ENCODE measurements around the gene RASA3. TPM values are rescaled to one million over a fixed set of nuclear protein-coding genes. Genes with fewer than 3 reads are reported as not detected.
A peak's percentile ranks its signal among the peaks of the same experiment; 100 is the strongest.

Gene RASA3
- total RNA-seq, 3 donors from 2014 or later (not counting 1 experiment from before 2014, with no cell fraction given), result 252 to 277 (median 274) TPM

- Histone ChIP-seq H3K4me3 (ENCODE audit: low read length) (no peak overlapping the region), H3K27me3 (ENCODE audit: control insufficient read depth, insufficient read depth, low read length) (no peaks in the 10 kb centered on the region), H3K9me3 (ENCODE audit: control insufficient read depth, insufficient read depth, low read length) (no peaks in the 10 kb centered on the region), H3K27ac (ENCODE audit: low read length) (no peak overlapping the region), H3K36me3 (ENCODE audit: control insufficient read depth, insufficient read depth, low read length) (peaks cover 55% of the 10 kb centered on the region), H3K4me1 (ENCODE audit: control insufficient read depth, insufficient read depth, low read length) (peaks cover 61% of the 10 kb centered on the region)
- no peak for TF ChIP-seq CTCF (IDR thresholded peaks at IDR 0.05)
- WGBS (ENCODE audit: insufficient coverage), result 92% methylated on average over 38 of the region's 38 CpGs
- H3K36me3 Mint-ChIP-seq, result no peaks in the 10 kb centered on the region
- no peaks in the 10 kb centered on the region for H3K9me3 Mint-ChIP-seq
- no peak for ATAC-seq
- peak overlapping the region; percentile 56 for H3K4me3 Mint-ChIP-seq
- peak overlapping the region; percentile 86 to 89 for H3K27ac Mint-ChIP-seq
- no peaks in the 10 kb centered on the region for H3K27me3 Mint-ChIP-seq (ENCODE audit: low read depth in 2 of 2)
- H3K4me1 Mint-ChIP-seq, result peaks cover 61 to 76% of the 10 kb centered on the region in 2 donors
- no peak for DNase-seq
- intact Hi-C loops (cut with micrococcal nuclease), result no loop called here
Observed at GRCh38 chr13:114042066-114042815, 90.2 kb downstream of the RASA3 start.

- Mint-ChIP-seq H3K4me3 (no peak overlapping the region), H3K4me1 (peaks cover 61 to 76% of the 10 kb centered on the region in 2 donors), H3K36me3 (no peaks in the 10 kb centered on the region), H3K9me3 (no peaks in the 10 kb centered on the region), H3K27me3 (ENCODE audit: low read depth in 2 of 2) (no peaks in the 10 kb centered on the region), H3K27ac (peak overlapping the region; percentile 86 to 89)
- intact Hi-C loops (cut with micrococcal nuclease), result no loop called here
- Histone ChIP-seq H3K4me3 (ENCODE audit: low read length) (no peak overlapping the region), H3K36me3 (ENCODE audit: control insufficient read depth, insufficient read depth, low read length) (peaks cover 57% of the 10 kb centered on the region), H3K9me3 (ENCODE audit: control insufficient read depth, insufficient read depth, low read length) (no peaks in the 10 kb centered on the region), H3K4me1 (ENCODE audit: control insufficient read depth, insufficient read depth, low read length) (peaks cover 60% of the 10 kb centered on the region), H3K27ac (ENCODE audit: low read length) (no peak overlapping the region), H3K27me3 (ENCODE audit: control insufficient read depth, insufficient read depth, low read length) (no peaks in the 10 kb centered on the region)
- 88% methylated on average over 17 of the region's 17 CpGs for WGBS (ENCODE audit: insufficient coverage)
- TF ChIP-seq CTCF (IDR thresholded peaks at IDR 0.05), result no peak
- no peak for DNase-seq
- ATAC-seq, result peak in 1 of 3 donors; percentile 26
Observed at GRCh38 chr13:114041493-114041892, 90.9 kb downstream of the RASA3 start.

GRCh38 chr13:114039471-114040141, 92.8 kb downstream of the RASA3 start:
- no peak overlapping the region for H3K27ac ChIP-seq (ENCODE audit: low read length)
- peaks cover 67% of the 10 kb centered on the region for H3K36me3 ChIP-seq (ENCODE audit: control insufficient read depth, insufficient read depth, low read length)
- H3K4me1 ChIP-seq (ENCODE audit: control insufficient read depth, insufficient read depth, low read length), result peaks cover 55% of the 10 kb centered on the region
- Mint-ChIP-seq H3K27me3 (ENCODE audit: low read depth in 2 of 2) (no peaks in the 10 kb centered on the region), H3K9me3 (no peaks in the 10 kb centered on the region), H3K4me1 (peaks cover 58 to 68% of the 10 kb centered on the region in 2 donors), H3K36me3 (no peaks in the 10 kb centered on the region), H3K4me3 (no peak overlapping the region), H3K27ac (peak overlapping the region; percentile 58 to 67)
- ATAC-seq (no peak), DNase-seq (no peak)
- H3K9me3 ChIP-seq (ENCODE audit: control insufficient read depth, insufficient read depth, low read length), result no peaks in the 10 kb centered on the region
- no peak overlapping the region for H3K4me3 ChIP-seq (ENCODE audit: low read length)
- intact Hi-C loops (cut with micrococcal nuclease), result no loop called here
- no peaks in the 10 kb centered on the region for H3K27me3 ChIP-seq (ENCODE audit: control insufficient read depth, insufficient read depth, low read length)
- TF ChIP-seq CTCF (IDR thresholded peaks at IDR 0.05), result no peak
- WGBS (ENCODE audit: insufficient coverage), result 94% methylated on average over 26 of the region's 26 CpGs

Measured in natural killer cell (primary cell).